Activated B cell treated with CpG ODN at 0.5 μM for 24 hours (primary cell): ENCODE data around the gene GRIK4. TPM values are rescaled to one million over a fixed set of nuclear protein-coding genes. Genes with fewer than 3 reads are reported as not detected.

Source experiments
- ATAC-seq: fragments of 200-7000 bp; cut with Tn5 transposase; one replicate; pipeline ENCODE4 v1.10.0; 2021; ENCODE audit warnings: low read depth, mild to moderate bottlenecking, moderate library complexity
- CTCF ChIA-PET: fragments of 350-600 bp; sonication (Branson Sonifier 250); formaldehyde crosslinking; loops from one replicate; lab custom pipeline; 2021; ENCODE audit warnings: antibody characterized with exemption; lab: Charles Lee
- POLR2A ChIA-PET: fragments of 350-600 bp; sonication (Branson Sonifier 250); formaldehyde crosslinking; loops from one replicate; lab custom pipeline; 2021; ENCODE audit warnings: antibody characterized with exemption; lab: Charles Lee
- DNase-seq: peaks from one replicate; pipeline ENCODE4 v3.0.0; 2022
- H3K27ac Mint-ChIP-seq: one replicate; pipeline ENCODE4 v1.8.0; 2020; ENCODE audit warnings: mixed read lengths
- H3K27me3 Mint-ChIP-seq: one replicate; pipeline ENCODE4 v1.8.0; 2021; ENCODE audit warnings: mixed read lengths
- H3K36me3 Mint-ChIP-seq: one replicate; pipeline ENCODE4 v1.8.0; 2021; ENCODE audit warnings: low read depth, mixed read lengths
- H3K4me1 Mint-ChIP-seq: one replicate; pipeline ENCODE4 v1.8.0; 2021; ENCODE audit warnings: mixed read lengths
- H3K4me3 Mint-ChIP-seq: one replicate; pipeline ENCODE4 v1.8.0; 2020; ENCODE audit warnings: mild to moderate bottlenecking, mixed read lengths
- H3K9me3 Mint-ChIP-seq: one replicate; pipeline ENCODE4 v1.8.0; 2020; ENCODE audit warnings: mixed read lengths
- CTCF ChIP-seq: fragments of 200-600 bp; IDR thresholded peaks from one replicate; pipeline ENCODE4 v1.8.0; 2022; ENCODE audit warnings: antibody characterized with exemption, mild to moderate bottlenecking
- intact Hi-C: fragments of 100-400 bp; cut with micrococcal nuclease; formaldehyde crosslinking; loops from one replicate; pipeline ENCODE4 v1.15.1; 2024
- total RNA-seq: library from RNA; stranded (reverse); gene quantifications from 2 replicates; pipeline ENCODE4 v1.2.3, GENCODE V29; 2022

GRIK4 gene
- total RNA-seq, 1 donor from 2014 or later, result not detected

GRCh38 chr11:120773501-120774031 lies 262.0 kb downstream of the GRIK4 start:
- no peaks in the 10 kb centered on the region for H3K4me1 Mint-ChIP-seq
- DNase-seq (no peak), ATAC-seq (no peak)
- no peaks in the 10 kb centered on the region for H3K36me3 Mint-ChIP-seq
- intact Hi-C loops, result no loop called here
- H3K9me3 Mint-ChIP-seq, result peaks cover 3% of the 10 kb centered on the region
- H3K27me3 Mint-ChIP-seq, result peaks cover 21% of the 10 kb centered on the region
- POLR2A ChIA-PET, result no interaction called here
- no peak for TF ChIP-seq CTCF
- no peak overlapping the region for H3K4me3 Mint-ChIP-seq
- no peak overlapping the region for H3K27ac Mint-ChIP-seq
- CTCF ChIA-PET, result no interaction called here

GRCh38 chr11:120774591-120775386 lies 263.2 kb downstream of the GRIK4 start:
- intact Hi-C loops, result no loop called here
- ChIA-PET POLR2A (no interaction called here), CTCF (no interaction called here)
- Mint-ChIP-seq H3K27me3 (peaks cover 21% of the 10 kb centered on the region), H3K4me1 (no peaks in the 10 kb centered on the region), H3K9me3 (peaks cover 3% of the 10 kb centered on the region), H3K4me3 (no peak overlapping the region), H3K27ac (no peak overlapping the region), H3K36me3 (no peaks in the 10 kb centered on the region)
- DNase-seq, result no peak
- ATAC-seq, result no peak
- no peak for TF ChIP-seq CTCF

GRCh38 chr11:120775986-120776951 lies 264.7 kb downstream of the GRIK4 start:
- no peak overlapping the region for H3K4me3 Mint-ChIP-seq
- no peak for TF ChIP-seq CTCF
- no peak for ATAC-seq
- H3K27me3 Mint-ChIP-seq, result peaks cover 19% of the 10 kb centered on the region
- no peak overlapping the region for H3K27ac Mint-ChIP-seq
- CTCF ChIA-PET, result no interaction called here
- no peaks in the 10 kb centered on the region for H3K4me1 Mint-ChIP-seq
- POLR2A ChIA-PET, result no interaction called here
- intact Hi-C loops, result no loop called here
- no peak for DNase-seq
- H3K36me3 Mint-ChIP-seq, result no peaks in the 10 kb centered on the region
- peaks cover 3% of the 10 kb centered on the region for H3K9me3 Mint-ChIP-seq

- intact Hi-C loops, result no loop called here
- no peak for DNase-seq
- Mint-ChIP-seq H3K27me3 (peaks cover 15% of the 10 kb centered on the region), H3K4me1 (no peaks in the 10 kb centered on the region), H3K36me3 (no peaks in the 10 kb centered on the region), H3K9me3 (no peaks in the 10 kb centered on the region), H3K4me3 (no peak overlapping the region), H3K27ac (no peak overlapping the region)
- ChIA-PET POLR2A (no interaction called here), CTCF (no interaction called here)
- no peak for TF ChIP-seq CTCF
- ATAC-seq, result no peak
Measured at GRCh38 chr11:120778685-120779490, 267.3 kb downstream of the GRIK4 start.
